ENCODE measurements around the gene MAST2.

- TF ChIP-seq CTCF (IDR thresholded peaks at IDR 0.05; ENCODE audit: extremely low read depth in 1 of 2, insufficient read depth in 1 of 2, low read depth in 1 of 2, low read length in 2 of 2) (no peak), POLR2A (IDR thresholded peaks at IDR 0.05; ENCODE audit: low read depth, low read length) (no peak), POLR2AphosphoS5 (IDR thresholded peaks at IDR 0.05; ENCODE audit: insufficient read depth, low read depth, low read length) (no peak), EZH2 (IDR thresholded peaks at IDR 0.05; ENCODE audit: borderline replicate concordance, low read depth, low read length, severe bottlenecking) (no peak)
Measured at GRCh38 chr1:45820788-45821187, 17.4 kb downstream of the MAST2 start.

All from endothelial cell of umbilical vein (primary cell).